ENCODE results near the gene PLEKHN1.
"Not testable (repeated sequence)": the region's sequence is repeated elsewhere in the genome, so short reads cannot be mapped to it uniquely, and the experiment has no call there.

Gene PLEKHN1

DNA sequence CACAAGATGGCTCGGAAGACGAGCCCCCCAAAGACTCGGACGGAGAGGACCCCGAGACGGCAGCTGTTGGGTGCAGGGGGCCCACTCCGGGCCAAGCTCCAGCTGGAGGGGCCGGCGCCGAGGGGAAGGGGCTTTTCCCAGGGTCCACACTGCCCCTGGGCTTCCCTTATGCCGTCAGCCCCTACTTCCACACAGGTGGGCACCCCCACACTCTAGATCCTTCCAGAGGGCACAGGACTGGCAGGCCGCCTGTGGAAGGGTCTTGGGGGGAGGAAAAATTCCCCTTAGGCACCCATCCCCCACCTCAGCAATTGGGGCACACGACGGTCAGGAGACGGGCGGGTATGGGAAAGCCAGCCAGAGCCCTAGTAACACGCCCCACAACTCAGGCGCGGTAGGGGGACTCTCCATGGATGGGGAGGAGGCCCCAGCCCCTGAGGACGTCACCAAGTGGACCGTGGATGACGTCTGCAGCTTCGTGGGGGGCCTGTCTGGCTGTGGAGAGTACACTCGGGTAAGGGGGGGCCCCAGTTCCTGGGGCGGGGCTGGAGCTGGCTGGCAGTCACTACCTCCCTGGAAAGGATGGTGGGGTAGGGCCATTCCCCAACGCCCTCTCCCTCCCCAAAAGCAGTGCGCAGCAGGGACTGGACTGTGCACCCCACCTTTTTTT lies 23.3 kb upstream of the PLEKHN1 start:
- DNase-seq = no peak

DNA sequence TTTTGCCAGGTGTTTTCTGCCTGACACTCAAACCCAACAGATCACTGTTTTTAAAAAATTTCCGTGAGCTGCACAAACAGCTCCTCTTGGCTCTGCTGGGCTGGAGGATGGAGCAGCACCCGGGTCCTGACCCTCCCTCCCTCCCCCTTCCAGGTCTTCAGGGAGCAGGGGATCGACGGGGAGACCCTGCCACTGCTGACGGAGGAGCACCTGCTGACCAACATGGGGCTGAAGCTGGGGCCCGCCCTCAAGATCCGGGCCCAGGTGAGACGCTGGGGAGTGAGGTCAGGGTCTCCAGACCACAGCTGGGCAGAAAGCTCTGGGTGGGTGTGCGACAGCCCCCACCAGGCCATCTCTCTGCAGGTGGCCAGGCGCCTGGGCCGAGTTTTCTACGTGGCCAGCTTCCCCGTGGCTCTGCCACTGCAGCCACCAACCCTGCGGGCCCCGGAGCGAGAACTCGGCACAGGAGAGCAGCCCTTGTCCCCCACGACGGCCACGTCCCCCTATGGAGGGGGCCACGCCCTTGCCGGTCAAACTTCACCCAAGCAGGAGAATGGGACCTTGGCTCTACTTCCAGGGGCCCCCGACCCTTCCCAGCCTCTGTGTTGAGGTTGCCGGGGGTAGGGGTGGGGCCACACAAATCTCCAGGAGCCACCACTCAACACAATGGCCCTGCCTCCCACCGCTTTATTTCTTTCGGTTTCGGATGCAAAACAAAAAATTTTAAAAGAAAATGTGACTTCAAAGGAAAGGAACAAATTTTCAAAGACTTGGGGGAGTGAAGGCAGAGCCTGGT lies 22.5 kb upstream of the PLEKHN1 start:
- DNase-seq = no peak

DNA sequence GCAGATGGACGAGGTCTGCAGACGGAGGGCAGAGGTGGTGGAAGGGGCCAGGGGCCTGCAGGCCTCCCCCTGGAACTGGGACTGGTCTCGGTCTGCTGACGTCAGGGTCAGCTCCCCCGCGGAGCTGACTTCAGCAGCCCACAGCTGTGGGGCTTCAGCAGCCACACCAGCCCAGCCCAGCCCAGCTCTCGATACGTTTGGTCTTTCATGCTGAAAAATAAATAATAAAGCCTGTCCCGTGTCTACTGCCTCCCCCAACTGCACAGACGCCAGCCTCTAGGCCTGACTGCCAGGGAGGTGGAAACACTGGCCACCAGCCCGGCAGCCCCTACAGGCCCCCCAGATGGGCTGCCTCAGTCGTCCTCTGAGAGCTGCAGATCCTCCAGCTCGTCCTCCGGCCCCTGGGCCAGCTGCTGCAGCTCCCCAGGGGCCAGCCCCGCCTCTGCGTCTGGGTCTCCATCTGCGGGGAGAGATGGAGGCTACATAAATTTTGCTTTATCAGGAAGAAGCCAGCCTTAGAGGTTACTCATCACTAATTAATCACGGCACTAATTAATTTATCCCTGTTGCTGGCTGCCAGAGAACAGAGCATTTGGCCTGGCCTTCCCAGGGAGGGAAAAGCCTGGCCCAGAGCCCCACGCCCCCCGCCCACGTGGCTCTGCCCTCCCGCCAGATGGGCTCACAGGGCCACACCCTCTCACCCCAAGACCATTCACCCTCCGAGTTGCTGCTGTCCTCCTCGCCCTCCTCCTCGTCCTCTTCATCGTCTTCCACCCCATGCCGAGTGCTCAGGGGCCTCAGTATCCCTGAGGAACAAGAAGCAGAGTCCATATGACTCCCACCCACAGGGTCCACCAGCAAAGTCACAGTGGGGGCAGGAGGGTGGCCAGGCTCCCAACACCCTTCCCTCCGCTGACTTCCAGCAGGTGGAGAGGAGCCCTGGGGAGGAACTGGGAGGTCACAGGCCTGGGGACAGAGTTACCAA lies 21.6 kb upstream of the PLEKHN1 start:
- peak; percentile 46 for DNase-seq

DNA sequence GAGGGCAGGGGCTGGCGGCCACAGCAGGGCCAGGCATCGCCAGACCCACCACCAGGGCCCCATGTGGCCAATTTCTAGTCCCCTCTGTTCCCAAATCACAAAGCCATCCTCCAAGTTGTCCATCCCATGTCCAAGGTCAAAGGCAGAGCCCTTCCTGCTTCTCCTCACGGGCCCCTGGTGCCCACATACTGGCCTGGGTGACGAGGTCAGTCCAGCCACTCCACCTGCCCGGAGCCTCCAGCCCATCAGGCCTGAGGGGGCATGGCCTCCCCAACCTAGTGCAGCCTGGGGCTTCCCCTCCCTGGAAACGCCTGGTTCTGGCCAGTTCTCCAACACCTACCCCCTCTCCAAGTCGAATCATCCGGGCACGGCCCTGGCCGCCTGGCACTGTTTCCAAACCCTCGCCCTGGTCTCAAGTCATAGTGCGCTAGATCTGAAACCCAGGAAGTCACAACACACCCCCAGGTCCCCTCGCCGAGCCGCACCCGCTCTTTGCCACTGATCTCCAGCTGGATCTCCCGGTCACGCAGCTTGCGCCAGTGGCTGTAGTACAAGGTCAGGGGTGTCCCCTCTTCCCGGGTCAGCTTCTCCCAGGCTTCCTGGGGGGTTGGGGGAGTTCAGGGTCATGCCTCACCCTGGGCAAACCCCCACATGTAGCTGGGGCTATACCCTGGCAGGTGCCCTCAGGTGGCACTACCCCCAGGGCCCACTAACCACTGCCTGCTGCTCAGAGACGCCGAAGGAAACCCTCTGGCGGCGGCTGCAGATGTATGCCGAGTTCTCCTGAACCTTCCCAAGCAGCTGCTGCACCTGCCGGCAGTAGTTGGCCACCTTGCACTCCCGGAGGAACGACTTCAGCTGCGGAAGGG lies 20.4 kb upstream of the PLEKHN1 start:
- no peak for DNase-seq

DNA sequence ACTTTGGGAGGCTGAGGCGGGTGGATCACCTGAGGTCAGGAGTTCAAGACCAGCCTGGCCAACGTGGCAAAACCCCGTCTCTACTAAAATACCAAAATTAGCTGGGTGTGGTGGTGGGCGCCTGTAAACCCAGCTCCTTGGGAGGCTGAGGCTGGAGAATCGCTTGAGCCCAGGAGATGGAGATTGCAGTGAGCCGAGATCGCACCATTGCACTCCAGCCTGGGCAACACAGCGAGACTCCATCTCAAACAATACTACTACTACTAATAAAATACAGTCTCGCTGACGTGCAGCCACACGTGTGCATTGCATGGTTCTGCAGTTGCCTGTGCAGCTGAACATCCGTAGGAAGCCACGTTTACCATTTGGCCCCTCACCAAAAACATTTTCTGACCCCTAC lies 19.5 kb upstream of the PLEKHN1 start:
- not testable (repeated sequence) for DNase-seq

DNA sequence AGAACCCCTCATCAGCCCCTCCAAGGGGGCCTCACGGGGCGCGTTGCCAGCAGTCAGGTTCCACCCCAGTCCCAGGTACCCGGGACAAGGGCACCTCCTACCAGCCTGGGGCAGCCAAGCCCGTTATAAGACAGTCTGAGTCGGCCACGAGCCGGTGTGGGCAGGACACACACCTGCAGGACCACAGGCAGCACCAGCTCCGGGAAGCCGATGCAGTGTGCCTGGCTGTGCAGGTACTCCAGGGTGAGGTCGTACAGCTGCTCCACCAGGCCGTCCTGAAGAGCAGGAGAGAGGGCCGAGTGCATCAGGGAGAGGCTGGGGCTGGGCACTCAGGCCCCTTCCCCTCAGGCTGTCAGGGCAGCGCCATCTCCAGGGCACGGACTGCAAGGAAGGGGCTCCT lies 18.3 kb upstream of the PLEKHN1 start:
- no peak for DNase-seq

DNA sequence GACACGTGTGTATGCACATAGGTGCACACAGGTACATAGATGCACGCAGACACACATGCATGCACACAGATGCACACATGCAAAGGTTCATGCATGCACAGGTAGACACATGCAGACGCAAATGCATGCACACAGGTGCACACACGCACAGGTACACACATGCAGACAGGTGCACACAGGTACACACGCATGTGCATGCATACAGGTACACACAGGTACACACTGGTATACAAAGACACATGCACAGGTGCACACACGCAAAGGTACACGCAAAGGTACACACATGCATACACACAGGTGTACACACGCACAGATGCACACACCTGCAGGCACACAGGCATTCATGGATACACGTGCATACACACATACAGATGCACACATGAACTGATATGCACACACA lies 16.0 kb upstream of the PLEKHN1 start:
- DNase-seq = no peak

DNA sequence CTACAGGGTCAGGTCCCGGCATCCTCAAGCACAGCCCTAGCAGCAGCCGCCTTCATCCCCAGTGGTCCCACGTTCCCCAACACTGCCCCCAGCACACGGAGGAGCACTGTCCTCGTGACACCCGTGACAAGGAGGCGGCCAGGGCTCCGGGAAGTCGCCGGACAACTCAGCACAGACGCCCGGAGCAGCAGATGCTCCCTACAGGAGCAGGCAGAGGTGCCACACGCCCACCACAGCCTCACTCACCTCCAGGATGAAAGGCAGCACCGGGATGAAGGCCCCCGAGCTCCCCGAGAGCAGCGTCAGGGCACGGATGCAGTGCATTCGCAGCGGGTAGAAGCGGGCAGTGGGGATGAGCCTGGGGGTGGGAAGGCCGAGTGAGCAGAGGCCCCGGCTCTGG lies 15.4 kb upstream of the PLEKHN1 start:
- no peak for DNase-seq

DNA sequence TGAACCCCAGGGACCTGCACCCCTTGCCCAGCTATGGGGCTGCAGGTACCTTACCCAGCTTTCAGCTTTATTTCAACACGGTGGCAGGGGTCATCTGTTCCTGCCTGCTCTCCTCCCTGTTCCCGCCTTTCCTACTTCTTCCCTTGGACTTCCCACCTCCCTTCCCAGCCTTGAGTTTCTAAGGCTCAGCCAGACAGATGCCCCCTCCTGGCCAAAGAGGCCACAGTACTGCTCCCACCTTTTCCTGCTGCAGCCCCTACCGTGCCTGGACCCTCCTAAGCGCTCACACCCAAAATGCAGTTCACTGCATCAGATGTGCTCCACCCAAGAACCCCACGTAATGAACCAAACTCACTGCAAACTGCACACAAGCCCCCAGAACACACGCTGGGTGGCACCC lies 14.9 kb upstream of the PLEKHN1 start:
- no peak for DNase-seq

DNA sequence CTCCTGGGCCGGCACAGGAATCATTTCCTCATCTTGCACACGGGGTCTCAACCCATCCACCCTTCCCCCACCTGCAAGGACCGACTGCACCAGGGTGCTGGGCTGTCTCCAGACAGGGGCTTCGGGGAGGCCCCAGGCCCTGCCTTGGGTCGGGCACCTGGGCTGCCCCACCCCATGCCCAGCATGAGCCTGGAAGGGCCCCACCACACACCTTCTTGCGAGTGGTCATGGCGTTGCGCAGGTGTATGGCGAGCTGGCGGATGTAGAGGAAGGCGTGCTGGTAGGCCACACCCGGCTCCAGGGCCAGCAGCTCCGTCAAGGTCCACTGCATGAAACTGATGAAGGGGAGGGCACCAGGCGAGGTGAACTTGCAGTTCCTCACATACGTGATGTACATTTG lies 14.1 kb upstream of the PLEKHN1 start:
- no peak for DNase-seq

DNA sequence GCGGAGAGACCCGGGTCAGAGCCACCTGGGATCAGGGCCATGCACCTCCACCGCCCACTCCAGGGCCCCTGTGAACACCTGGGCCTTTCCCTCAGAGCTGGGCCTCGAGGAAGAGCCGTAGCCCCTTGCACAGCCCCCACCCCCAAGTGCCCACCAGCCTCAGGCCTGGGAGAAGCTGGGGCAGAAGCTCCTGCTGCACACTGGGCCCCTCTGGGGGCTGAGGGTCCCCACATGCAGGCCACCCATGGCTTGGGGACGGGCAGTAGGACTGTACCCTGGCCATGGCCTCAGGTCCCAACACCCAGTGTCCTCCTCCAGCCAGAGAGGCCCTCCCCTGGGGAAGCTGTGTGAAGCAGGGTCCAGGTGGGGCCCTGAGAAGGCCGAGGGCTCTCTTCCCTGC lies 13.7 kb upstream of the PLEKHN1 start:
- DNase-seq = no peak

DNA sequence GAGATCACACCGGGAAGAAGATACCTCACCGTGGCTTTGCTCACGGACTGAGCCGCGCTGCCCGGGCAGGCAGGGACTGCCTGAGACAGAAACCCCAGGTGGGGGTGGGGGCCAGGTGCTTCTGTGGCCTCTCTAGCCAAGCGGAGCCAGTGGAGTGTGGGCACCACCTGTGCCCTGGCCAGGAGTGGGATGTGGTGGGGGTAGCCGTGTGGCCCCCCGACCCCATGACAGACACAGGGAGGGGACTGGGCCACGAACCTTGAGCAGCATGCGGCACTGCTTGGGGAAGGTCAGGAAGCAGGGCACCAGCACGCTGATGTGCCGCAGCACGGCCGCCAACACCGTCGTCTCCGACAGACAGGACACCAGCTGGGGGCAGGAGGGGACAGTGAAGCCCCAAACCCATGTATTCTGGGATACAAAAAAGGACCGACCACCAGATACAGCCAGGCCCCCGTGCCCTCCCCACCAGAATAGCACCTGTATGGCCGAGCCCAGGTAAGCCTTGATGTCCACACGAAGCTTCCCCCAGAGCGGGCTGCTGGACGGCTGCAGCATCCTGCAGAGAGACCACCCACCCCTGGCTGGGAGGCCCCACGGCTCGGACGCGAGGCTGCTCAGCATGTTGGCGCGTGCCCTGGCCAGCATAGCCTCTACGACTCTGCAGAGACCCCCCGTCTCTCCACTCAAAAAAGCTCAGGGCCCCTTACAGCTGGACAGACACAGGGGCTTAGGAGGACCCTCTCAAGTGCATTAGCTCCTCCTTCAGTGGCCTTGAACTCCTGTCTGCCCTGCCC lies 12.6 kb upstream of the PLEKHN1 start:
- no peak for DNase-seq

DNA sequence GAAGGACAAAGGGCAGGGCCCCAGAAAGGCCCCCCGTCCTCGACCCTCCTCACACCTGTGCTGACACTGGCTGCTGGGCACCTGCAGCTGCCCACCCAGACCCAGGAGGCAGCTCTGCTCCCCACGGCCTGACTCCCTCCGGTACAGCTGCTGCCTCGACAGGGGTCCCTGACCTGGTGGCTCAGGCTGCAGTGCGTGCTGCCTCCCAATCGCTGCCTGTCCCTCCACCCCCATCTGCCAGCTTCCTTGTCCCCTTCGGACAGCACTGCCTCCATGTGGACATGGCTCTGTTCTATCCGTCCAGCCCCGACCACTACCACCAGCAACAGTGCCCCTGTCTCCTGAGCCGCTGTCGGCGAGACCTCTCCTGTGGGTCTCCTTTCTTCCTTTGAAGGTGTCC lies 11.4 kb upstream of the PLEKHN1 start:
- DNase-seq = no peak

DNA sequence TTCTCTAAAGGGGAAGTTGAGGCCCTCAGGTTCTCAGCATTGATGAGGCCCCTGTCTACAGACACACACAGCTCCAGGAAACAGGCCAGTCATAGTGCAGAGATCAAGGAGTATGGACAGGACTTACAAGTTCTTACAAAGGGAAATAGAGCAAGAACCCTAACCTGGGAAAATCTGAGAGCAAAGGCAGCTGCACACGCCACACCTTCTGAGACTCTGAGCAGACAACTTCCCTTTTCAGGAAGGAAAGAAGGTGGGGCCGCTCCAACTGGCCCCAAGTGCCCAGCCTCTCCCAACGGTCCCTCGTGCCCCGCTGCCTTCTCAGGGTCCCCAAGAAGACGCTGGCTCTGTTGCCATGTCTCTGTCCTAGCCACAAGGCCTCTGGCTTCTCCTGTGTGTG lies 10.8 kb upstream of the PLEKHN1 start:
- no peak for DNase-seq

DNA sequence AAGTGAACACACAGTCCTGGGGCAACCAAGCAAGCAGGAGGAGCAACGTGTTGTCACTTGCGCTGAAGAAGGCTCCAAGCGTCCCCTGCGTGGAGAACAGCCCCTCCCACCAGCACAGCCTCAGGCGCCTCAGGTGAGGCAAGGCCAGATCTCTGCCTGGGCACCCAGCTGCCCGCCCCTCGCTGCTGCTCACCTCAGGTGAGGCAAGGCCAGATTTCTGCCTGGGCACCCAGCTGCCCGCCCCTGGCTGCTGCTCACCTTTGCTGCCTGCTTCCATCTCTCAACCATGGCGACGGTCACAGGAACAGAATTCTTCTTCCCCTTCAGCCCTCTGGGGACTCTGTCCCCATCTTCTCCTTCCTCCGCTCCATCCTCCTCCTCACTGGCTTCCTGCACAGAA lies 9.6 kb upstream of the PLEKHN1 start:
- no peak for DNase-seq

DNA sequence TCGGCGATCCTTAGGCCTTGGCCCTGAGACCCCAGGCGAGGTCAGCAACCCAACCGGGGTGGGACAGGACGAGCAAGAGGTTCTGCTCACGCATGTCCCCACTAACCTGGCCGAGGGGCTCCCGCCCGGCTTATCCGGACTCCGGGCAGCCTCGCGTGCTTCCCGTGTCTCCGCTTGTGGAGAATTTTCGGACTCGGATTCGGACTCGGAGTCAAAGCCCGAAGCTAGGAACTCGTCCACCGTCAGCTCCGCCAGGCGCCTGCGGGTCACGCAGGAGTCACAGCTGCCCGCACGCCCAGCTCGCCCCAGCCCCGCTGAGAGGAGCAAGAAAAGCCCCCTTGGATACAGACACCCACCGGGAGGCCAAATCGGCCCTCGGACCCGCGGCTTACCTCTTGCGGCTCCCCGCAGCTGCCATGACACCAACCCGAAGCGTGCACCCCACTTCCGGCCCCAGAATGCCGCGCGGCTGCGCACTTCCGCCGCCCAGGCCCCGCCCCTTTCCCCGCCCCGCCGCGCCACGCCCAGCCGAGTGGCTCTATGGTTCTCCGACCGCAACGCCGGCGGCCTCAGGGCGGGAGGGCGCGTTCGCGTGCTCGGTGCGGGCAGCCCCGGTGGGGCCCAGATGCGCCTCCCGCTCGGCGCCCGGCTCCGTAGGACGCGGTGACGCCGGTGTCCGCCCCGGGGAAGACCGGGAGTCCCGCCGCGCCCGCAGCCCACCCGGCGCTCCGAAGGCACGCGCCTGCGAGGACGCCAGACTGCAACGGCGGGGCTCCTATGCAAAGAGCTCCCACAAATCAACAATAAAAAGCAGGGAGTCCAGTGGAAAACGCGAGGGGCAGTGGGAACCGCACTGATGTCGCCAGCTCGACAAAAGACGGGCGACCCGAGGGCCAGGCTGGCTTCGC lies 7.2 kb upstream of the PLEKHN1 start, which contains the start of gene NOC2L:
NOC2L (minus strand) TSS at position 434 of the 908 bp plus-strand sequence; CDS start at position 418, 16 bp downstream.
- DNase-seq = peak; percentile 80

DNA sequence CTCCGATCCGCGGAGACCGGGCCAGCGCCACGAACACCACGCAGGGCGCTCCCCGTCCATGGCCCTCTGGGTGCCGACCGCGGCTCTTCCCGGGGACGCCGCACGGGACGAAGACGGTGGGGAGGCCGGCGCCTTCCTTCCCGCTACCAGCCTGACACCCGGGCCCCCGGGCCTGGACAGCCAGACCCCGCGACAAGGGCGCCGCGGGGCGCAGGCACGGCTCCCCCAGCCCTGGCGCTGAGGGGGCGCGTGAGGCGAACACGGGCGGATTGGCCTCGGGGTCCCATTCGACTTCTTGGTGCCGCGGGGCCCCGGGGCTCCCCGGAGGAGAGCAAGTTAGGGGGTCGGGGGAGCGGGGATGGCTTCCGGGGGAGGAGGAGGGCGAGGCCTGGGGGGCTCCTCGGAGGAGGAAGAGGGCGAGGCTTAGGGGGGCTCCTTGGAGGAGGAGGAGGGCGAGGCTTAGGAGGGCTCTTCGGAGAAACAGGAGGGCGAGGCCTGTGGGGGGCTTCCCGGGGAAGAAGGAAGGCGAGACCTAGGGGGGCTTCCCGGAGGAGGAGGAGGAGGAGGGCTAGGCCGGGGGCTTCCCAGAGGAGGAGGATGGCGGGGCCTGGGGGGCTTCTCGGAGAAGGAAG lies 6.4 kb upstream of the PLEKHN1 start:
- no peak for DNase-seq

DNA sequence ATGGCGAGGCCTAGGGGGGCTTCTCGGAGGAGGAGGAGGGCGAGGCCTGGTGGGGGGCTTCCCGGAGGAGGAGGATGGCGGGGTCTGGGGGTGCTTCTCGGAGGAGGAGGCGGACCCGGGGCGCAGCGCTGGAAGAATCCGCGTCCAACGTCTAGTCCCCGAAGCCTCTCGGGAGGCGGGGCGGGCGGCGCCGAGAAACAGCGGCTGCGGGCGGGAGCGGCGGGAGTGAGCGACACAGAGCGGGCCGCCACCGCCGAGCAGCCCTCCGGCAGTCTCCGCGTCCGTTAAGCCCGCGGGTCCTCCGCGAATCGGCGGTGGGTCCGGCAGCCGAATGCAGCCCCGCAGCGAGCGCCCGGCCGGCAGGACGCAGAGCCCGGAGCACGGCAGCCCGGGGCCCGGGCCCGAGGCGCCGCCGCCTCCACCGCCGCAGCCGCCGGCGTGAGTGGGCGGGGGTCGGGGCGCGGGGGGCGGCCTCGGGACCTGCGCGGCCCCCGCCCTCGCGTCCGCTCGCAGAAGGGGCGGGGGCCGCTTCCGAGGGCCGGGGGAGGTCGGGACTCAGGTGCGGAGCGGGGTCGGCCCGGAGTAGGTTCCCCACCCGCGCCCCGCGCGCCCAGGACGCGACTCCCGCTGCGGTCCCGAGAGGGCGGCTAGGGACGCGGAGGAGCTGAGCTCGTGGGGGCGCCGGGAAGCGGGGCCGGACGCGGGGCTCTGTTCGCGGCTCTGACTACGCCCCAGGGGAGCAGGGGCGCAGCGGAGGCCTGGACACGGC lies 5.7 kb upstream of the PLEKHN1 start, which contains the start of gene KLHL17:
KLHL17 (plus strand) TSS at position 222 of the 769 bp plus-strand sequence; CDS start at position 332, 110 bp downstream.
- peak; percentile 75 for DNase-seq

DNA sequence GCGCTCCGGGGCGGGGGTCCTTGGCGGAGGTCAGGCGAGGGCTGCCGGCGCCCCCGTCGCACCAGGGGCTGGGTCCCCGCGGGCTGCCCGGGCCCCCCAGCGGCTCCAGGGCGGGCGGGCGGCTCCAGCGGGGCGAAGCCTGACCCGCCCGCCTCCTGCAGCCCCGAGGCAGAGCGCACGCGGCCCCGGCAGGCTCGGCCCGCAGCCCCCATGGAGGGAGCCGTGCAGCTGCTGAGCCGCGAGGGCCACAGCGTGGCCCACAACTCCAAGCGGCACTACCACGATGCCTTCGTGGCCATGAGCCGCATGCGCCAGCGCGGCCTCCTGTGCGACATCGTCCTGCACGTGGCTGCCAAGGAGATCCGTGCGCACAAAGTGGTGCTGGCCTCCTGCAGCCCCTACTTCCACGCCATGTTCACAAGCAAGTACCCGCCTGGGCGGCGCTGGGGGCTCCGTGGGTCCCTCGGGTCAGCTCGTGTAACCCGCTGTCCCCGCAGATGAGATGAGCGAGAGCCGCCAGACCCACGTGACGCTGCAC lies 5.1 kb upstream of the PLEKHN1 start:
- DNase-seq = no peak
